Gastroesophageal sphincter (tissue), 3 donors: ENCODE results near the gene B3GNT2.

Source experiments
- EP300 ChIP-seq: sonication (generic); formaldehyde crosslinking; IDR thresholded peaks from one replicate; pipeline ENCODE4 v1.6.1; 2017; ENCODE audit warnings: antibody characterized with exemption, mild to moderate bottlenecking
- POLR2A ChIP-seq, 2 donors: fragments of 450-650 bp; IDR thresholded peaks; one replicate each; pipeline ENCODE4 v1.6.1; 2017; ENCODE audit warnings: antibody characterized with exemption in 2 of 2, mild to moderate bottlenecking in 2 of 2, moderate library complexity in 1 of 2
- POLR2AphosphoS5 ChIP-seq: sonication (generic); formaldehyde crosslinking; IDR thresholded peaks from one replicate; pipeline ENCODE4 v1.6.1; 2017; ENCODE audit warnings: antibody characterized with exemption
- TF ChIP-seq, protein P1 (sequence below), 4 experiments: fragments of 200-600 bp in 2 of 4; fragments of 450-650 bp in 2 of 4; sonication (generic) in 1 of 4; IDR thresholded peaks; one replicate each; pipeline ENCODE4 v1.5.1; 2017 to 2019; ENCODE audit warnings: antibody characterized with exemption in 4 of 4, mild to moderate bottlenecking in 2 of 4, moderate library complexity in 2 of 4

DNA sequence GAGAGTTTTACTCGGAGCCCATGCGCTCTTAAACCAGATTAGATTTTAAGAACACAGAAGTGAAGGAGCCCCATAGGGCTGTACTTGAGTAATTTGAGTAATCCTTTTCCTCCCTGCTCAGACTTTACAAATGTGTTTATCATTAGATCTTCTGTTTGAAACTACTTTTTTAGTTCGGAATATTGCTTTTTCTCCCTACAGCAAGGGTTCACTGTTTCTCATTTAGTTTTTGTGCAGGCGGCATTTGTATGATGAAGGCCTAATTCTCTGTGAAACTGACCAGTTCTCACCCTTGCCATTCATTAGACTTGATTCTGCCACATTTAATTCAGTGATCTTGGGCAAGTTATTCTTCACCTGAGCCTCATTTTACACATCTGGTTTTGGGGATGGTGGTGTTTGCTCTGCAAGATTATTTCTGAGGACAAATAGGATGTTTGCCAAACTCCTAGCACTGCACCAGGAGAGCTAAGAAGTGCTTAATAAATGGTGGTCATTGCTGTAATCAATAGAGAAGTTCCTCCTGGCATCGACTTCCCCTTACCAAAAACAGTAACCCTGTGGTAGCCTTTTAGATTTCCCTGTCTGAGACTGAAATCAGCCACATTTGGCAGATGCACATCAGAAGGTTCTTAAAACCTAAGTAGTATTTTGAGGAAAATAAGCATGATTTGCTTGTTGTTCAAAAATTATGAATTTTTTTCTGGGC, 2.2 kb downstream of the B3GNT2 start:
- TF ChIP-seq, protein P1, sequence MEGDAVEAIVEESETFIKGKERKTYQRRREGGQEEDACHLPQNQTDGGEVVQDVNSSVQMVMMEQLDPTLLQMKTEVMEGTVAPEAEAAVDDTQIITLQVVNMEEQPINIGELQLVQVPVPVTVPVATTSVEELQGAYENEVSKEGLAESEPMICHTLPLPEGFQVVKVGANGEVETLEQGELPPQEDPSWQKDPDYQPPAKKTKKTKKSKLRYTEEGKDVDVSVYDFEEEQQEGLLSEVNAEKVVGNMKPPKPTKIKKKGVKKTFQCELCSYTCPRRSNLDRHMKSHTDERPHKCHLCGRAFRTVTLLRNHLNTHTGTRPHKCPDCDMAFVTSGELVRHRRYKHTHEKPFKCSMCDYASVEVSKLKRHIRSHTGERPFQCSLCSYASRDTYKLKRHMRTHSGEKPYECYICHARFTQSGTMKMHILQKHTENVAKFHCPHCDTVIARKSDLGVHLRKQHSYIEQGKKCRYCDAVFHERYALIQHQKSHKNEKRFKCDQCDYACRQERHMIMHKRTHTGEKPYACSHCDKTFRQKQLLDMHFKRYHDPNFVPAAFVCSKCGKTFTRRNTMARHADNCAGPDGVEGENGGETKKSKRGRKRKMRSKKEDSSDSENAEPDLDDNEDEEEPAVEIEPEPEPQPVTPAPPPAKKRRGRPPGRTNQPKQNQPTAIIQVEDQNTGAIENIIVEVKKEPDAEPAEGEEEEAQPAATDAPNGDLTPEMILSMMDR (IDR thresholded peaks at IDR 0.05), result no peak
- TF ChIP-seq POLR2A (IDR thresholded peaks at IDR 0.05), result no peak
- no peak for TF ChIP-seq EP300
- TF ChIP-seq POLR2AphosphoS5, result no peak
